NCI-H128 (cell line): ENCODE measurements around the gene VPS54.

Experiments
- DNase-seq: peaks from one replicate; lab custom pipeline; 2025; ENCODE audit not compliant: unreplicated experiment; lab: John Stamatoyannopoulos, UW

Gene VPS54

DNA sequence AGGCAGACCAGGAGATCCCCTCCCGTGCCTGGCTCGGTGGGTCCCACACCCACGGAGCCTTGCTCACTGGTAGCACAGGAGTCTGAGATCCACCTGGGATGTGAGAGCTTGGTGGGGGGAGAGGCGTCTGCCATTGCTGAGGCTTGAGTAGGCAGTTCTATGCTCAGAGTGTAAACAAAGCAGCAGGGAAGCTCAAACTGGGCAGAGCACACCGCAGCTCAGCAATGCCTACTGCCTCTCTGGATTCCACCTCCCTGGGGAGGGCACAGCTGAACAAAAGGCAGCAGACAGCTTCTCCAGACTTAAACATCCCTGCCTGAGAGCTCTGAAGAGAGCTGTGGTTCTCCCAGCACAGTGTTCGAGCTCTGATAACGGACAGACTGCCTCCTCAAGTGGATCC is 92.4 kb downstream of the VPS54 start:
- peak; percentile 13 for DNase-seq

DNA sequence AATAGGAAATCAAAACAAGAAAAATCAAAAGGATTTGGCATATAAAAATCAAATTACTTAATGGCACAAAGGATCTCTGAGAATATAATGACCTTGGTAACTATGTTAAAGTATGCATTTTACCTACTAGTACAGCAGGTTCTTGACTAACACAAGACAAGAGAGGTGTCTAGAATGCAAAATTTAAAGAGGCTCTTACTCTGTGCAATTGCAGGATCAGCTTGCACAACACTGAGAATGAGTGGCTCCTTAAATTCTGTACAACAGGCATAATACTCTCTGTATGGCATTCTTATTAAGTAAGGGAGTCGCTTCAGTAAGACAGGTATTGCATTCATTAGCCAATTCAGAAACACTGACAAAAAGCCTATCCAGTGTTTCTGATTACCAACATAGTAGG is 104.9 kb downstream of the VPS54 start:
- no peak for DNase-seq

DNA sequence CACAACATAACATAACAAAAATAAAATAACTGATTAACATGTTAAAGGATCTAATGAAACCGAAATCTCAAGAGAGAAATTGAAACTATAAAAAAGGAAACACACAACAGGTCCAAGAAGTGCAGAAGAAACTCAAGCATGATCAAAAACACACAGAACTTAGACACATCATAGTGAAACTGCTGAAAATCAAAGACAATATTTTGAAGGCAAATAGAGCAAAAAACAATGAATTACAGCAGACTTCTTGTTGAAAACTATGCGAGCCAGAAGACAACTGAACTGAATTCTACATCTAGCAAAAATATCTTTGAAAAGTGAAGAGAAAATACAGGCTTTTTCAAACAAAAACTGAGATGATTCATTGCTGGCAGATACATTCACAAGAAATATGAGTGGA is 116.2 kb downstream of the VPS54 start:
- DNase-seq: no peak

GRCh38 chr2:63902149-63902548 is 117.1 kb downstream of the VPS54 start:
- no peak for DNase-seq

- DNase-seq: no peak
Observed at GRCh38 chr2:63899639-63900038, 119.6 kb downstream of the VPS54 start.

GRCh38 chr2:63898839-63899238 is 120.4 kb downstream of the VPS54 start:
- no peak for DNase-seq

DNA sequence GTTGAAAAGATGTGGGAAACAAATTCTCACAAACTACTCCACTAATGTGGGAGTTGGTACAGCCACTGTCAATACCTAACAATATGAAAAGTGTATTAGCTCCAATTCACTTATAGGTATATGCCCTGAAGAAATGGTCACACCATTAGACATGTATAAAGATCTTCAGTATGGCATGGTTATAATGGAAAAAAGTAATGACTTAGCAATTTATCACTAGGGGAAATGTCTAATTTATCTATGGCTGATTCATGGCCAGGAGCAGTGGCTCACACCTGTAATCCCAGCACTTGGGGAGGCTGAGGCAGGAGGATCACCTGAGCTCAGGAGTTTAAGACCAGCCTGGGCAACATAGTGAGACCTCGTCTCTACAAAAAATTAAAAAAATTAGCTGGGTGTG is 125.1 kb downstream of the VPS54 start:
- no peak for DNase-seq

DNA sequence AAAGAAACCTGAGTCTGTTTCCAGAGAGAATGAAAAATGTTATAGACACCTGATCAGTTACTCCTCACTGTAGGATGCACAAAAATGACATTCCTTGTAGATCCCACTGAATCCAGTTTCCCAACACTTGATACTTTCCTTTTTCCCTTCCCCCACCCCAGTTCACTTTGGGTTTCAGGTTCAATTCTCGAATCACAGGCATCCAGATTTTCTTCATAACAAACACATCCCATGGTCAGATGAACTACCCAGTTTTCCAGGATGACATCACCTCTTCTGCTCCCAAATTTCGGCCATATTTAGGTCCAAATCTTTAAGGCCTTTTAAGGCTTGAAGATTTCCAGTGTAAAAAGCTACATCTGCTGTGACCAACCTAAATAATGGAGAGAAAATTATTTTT is 126.1 kb downstream of the VPS54 start:
- no peak for DNase-seq

- no peak for DNase-seq
Observed at GRCh38 chr2:63891488-63892030, 127.7 kb downstream of the VPS54 start.

DNA sequence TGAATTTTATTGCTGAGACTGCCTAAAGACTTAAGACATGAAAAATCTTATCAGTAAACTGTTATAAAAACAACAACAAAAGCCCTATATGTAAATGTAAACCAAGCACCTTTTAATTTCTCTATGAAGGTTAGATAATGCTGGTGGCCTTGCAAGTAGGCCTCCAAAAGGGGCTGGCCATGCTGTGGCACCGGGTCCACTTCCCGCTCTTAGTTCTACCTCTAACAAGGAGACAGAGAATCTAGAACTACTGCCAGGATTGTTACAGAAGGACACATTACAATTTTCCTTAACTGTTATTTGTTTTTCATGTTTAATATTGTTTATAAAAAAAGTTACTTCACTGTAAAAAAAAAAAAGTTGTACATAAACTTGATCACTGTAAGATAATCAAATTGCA is 128.6 kb downstream of the VPS54 start:
- DNase-seq: no peak

- DNase-seq: peak; percentile 18
Observed at GRCh38 chr2:63888490-63889402, 130.5 kb downstream of the VPS54 start.

DNA sequence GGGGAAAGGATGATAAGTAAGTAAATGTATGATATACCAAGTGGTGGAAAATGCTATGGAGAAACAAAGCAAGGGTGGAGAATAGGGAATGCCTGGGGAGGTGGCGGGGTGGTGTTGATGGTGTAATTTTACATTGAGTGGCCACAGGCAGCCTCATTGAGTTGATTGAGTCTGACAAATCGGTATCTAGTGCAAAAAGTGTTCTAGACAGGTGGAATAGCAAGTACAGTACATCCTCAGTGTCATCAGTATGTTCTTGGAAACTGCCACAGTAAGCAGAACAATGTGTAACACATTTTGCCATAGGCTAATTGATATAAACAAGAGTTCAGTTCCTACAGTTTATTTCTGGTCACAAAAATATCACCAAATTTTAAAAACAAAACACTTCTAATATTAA is 131.2 kb downstream of the VPS54 start:
- no peak for DNase-seq

DNA sequence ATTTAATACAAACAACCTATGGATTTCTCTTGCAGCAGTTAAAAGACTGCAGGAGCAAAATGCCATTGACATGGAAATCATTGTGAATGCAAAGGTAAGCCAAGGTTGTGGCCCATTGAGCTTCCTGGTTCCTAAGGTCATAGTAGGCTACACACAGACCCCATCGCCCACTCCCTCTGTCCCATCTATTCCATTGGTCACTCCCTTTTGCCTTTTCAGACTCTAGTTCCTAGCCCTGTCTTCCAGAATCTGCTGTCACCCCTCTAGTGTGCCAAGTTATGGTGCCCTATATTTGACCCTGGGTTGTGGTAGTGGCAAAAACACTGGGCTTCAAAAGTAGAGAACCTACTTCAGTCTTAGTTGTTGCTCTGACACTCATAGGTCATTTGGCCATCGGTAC is 132.8 kb downstream of the VPS54 start:
- no peak for DNase-seq

DNA sequence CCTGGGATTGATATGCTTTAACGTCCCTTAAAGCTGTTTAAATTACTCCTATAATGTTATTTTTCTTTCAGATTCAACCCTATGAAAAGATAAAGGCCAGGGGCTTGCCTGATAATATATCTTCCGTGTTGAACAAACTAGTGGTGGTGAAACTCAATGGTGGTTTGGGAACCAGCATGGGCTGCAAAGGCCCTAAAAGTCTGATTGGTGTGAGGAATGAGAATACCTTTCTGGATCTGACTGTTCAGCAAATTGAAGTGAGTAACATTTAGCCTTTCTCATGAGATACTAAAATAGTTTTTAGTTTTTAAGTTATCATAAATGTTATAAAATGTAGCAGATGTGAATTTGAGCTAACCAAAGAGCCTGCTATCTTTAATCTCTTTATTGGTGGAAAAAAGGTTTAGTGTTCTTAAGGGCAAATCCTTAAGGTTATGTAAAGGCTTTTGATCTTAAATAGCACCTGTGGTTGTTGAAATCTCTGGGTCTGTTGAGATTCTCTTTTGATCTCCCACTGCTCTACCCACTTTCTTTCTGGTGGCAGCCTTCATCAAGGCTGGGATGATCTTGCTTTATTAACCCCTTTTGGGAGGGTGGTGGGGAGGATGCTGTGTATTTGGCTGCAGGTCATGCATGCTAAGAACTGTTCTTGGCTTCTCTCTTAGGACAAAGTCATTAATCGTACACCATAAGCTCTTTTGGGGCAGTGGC is 136.7 kb downstream of the VPS54 start:
- DNase-seq: no peak

GRCh38 chr2:63881205-63881604 is 138.0 kb downstream of the VPS54 start:
- DNase-seq: no peak

DNA sequence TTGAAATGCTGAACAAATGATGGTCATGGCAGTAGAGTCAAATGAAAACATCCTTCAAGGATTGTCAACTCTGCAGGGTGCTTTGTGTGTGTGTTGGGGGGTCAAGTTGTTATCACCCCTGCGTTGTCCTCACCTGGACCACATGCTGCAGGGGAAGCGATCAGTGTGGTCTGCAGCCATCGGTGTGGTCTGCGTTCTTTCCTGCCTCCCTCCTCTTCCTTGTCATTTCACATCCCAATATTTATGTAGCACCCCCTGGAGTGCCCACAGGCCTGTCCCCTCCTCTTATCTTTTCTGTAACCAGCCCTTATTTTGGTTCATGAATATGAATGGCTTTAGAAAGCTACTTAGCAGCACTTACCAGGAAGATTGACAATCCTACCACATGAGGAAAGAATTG is 138.6 kb downstream of the VPS54 start:
- no peak for DNase-seq

- DNase-seq: no peak
Observed at GRCh38 chr2:63879876-63880433, 139.3 kb downstream of the VPS54 start.

GRCh38 chr2:63878486-63878885 is 140.7 kb downstream of the VPS54 start:
- no peak for DNase-seq

- DNase-seq: no peak
Observed at GRCh38 chr2:63876311-63876710, 142.9 kb downstream of the VPS54 start.

DNA sequence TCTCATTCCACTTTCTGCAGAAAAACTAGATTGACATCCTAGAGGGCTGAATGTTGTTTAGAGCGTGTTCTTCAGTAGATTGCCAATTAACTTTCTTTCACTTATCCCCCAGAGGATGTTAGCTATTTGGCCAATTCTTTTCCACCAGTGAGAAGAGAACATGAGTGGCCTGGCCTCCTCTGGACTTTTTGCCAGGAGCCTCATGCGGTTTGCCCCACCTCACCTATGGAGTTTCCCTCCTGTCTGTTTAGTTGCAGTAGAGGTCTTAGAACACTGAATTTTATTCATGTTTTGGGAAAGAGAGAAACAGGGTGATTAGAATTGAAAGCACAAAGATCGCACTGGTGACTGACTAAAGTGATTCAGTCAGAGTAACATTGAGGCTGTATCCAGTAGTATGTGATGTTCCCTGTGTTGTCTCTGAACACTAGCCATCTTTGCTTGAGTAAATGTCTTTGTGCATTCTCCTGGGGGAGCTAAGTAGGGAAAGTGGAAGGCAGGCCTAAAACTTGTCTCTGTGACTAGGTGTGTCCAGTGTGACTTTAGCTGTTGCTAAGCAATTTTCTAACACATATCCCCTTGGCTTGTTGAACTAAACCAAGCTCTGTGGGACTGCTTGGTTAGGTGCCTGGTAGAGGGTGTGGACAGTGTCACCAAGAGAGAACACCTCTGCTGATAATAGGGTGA is 143.5 kb downstream of the VPS54 start:
- DNase-seq: no peak

GRCh38 chr2:63875131-63875527 is 144.1 kb downstream of the VPS54 start:
- DNase-seq: no peak
